Neural cell (in vitro differentiated cells): ENCODE data around the gene RPS3. TPM values are rescaled to one million over a fixed set of nuclear protein-coding genes. Genes with fewer than 3 reads are reported as not detected.

Experiments used
- H2AFZ ChIP-seq: fragments of 200-600, 300-800 bp; sonication (generic), shearing (Covaris generic); 2 replicates; pipeline ENCODE4 v1.6.0; 2014; ENCODE audit warnings: low read depth, mild to moderate bottlenecking, antibody characterized with exemption, low read length, moderate library complexity
- H3F3A ChIP-seq: fragments of 200-600 bp; shearing (Covaris generic); 2 replicates; pipeline ENCODE4 v1.6.1; 2016; ENCODE audit warnings: mild to moderate bottlenecking, moderate library complexity, mixed read lengths, antibody characterized with exemption, low read length; ENCODE audit not compliant: insufficient read depth, poor library complexity, severe bottlenecking
- H3K27ac ChIP-seq: fragments of 200-600, 300-800 bp; sonication (generic), shearing (Covaris generic); 2 replicates; pipeline ENCODE4 v1.5.1; 2014; ENCODE audit warnings: mild to moderate bottlenecking, low read length, moderate library complexity
- H3K27me3 ChIP-seq: fragments of 300-800, 200-600 bp; sonication (generic), shearing (Covaris generic); 2 replicates; pipeline ENCODE4 v1.6.0; 2014; ENCODE audit warnings: mild to moderate bottlenecking, low read depth, low read length, moderate library complexity; ENCODE audit not compliant: insufficient read depth
- H3K36me3 ChIP-seq: fragments of 300-800, 200-600 bp; sonication (generic), shearing (Covaris generic); 2 replicates; pipeline ENCODE4 v1.5.1; 2014; ENCODE audit warnings: mild to moderate bottlenecking, antibody characterized with exemption, low read length, moderate library complexity; ENCODE audit not compliant: insufficient read depth
- H3K4me2 ChIP-seq: fragments of 300-800, 200-600 bp; sonication (generic), shearing (Covaris generic); 2 replicates; pipeline ENCODE4 v1.6.0; 2014; ENCODE audit warnings: mild to moderate bottlenecking, low read length
- H3K4me3 ChIP-seq: fragments of 300-800, 200-600 bp; sonication (generic), shearing (Covaris generic); 2 replicates; pipeline ENCODE4 v1.5.1; 2014; ENCODE audit warnings: mild to moderate bottlenecking, low read length, moderate library complexity
- H3K79me2 ChIP-seq: fragments of 200-600 bp; shearing (Covaris generic); replicated peaks from 2 replicates; pipeline ENCODE4 v1.6.0; 2014; ENCODE audit warnings: mild to moderate bottlenecking, low read length, moderate library complexity; ENCODE audit not compliant: insufficient read depth
- H3K9ac ChIP-seq: fragments of 300-800, 200-600 bp; sonication (generic), shearing (Covaris generic); 2 replicates; pipeline ENCODE4 v1.6.1; 2016; ENCODE audit warnings: mild to moderate bottlenecking, low read length, mixed read lengths
- H3K9me2 ChIP-seq: fragments of 200-600 bp; shearing (Covaris generic); 2 replicates; pipeline ENCODE4 v1.6.1; 2016; ENCODE audit warnings: mild to moderate bottlenecking, low read length, mixed read lengths; ENCODE audit not compliant: insufficient read depth
- H3K9me3 ChIP-seq: fragments of 200-600, 300-800 bp; sonication (generic), shearing (Covaris generic); 2 replicates; pipeline ENCODE4 v1.6.1; 2016; ENCODE audit warnings: mild to moderate bottlenecking, mixed run types, low read length, moderate library complexity, mixed read lengths
- H4K20me1 ChIP-seq: fragments of 200-600 bp; shearing (Covaris generic); 2 replicates; pipeline ENCODE4 v1.6.1; 2016; ENCODE audit warnings: mild to moderate bottlenecking, mixed run types; ENCODE audit not compliant: insufficient read depth
- EP300 ChIP-seq: fragments of 450-650 bp; conservative IDR thresholded peaks from 2 replicates; pipeline ENCODE4 v1.6.1; 2014; ENCODE audit warnings: antibody characterized with exemption, mild to moderate bottlenecking, moderate library complexity; ENCODE audit not compliant: poor library complexity, severe bottlenecking
- EZH2 ChIP-seq: fragments of 200-600, 300-800 bp; shearing (Covaris generic), sonication (generic); IDR thresholded peaks from 2 replicates; pipeline ENCODE4 v1.6.1; 2014; ENCODE audit warnings: antibody characterized with exemption, low read length, borderline replicate concordance, mild to moderate bottlenecking; ENCODE audit not compliant: insufficient read depth, poor library complexity, severe bottlenecking
- MXI1 ChIP-seq: fragments of 450-650 bp; conservative IDR thresholded peaks from 2 replicates; pipeline ENCODE4 v1.6.1; 2014; ENCODE audit warnings: antibody characterized with exemption, mild to moderate bottlenecking; ENCODE audit not compliant: poor library complexity, severe bottlenecking
- POLR2AphosphoS5 ChIP-seq: IDR thresholded peaks from 2 replicates; pipeline ENCODE4 v1.6.1; 2012
- RAD21 ChIP-seq: fragments of 450-650 bp; conservative IDR thresholded peaks from 2 replicates; pipeline ENCODE4 v1.6.1; 2014; ENCODE audit warnings: antibody characterized with exemption, mild to moderate bottlenecking, moderate library complexity
- SMC3 ChIP-seq: fragments of 450-650 bp; conservative IDR thresholded peaks from 2 replicates; pipeline ENCODE4 v1.6.1; 2014; ENCODE audit warnings: antibody characterized with exemption, mild to moderate bottlenecking, moderate library complexity; ENCODE audit not compliant: poor library complexity
- TAF1 ChIP-seq: IDR thresholded peaks from 2 replicates; pipeline ENCODE4 v1.6.1; 2012; ENCODE audit warnings: low read depth
- polyA plus RNA-seq: library from polyadenylated mRNA; depleted of rRNA; stranded (reverse); fragments of >200 nt; gene quantifications from 2 replicates; pipeline ENCODE4 v1.2.3, GENCODE V29; 2014
- TF ChIP-seq, protein P1 (sequence below): IDR thresholded peaks from 2 replicates; pipeline ENCODE4 v1.6.1; 2012; ENCODE audit warnings: borderline replicate concordance
- TF ChIP-seq, protein P2 (sequence below): fragments of 450-650 bp; IDR thresholded peaks from 2 replicates; pipeline ENCODE4 v1.5.1; 2014; ENCODE audit warnings: antibody characterized with exemption, mild to moderate bottlenecking, moderate library complexity; ENCODE audit not compliant: poor library complexity, severe bottlenecking

The RPS3 gene
- polyA plus RNA-seq, 1 donor from 2014 or later = 1,440 TPM

DNA sequence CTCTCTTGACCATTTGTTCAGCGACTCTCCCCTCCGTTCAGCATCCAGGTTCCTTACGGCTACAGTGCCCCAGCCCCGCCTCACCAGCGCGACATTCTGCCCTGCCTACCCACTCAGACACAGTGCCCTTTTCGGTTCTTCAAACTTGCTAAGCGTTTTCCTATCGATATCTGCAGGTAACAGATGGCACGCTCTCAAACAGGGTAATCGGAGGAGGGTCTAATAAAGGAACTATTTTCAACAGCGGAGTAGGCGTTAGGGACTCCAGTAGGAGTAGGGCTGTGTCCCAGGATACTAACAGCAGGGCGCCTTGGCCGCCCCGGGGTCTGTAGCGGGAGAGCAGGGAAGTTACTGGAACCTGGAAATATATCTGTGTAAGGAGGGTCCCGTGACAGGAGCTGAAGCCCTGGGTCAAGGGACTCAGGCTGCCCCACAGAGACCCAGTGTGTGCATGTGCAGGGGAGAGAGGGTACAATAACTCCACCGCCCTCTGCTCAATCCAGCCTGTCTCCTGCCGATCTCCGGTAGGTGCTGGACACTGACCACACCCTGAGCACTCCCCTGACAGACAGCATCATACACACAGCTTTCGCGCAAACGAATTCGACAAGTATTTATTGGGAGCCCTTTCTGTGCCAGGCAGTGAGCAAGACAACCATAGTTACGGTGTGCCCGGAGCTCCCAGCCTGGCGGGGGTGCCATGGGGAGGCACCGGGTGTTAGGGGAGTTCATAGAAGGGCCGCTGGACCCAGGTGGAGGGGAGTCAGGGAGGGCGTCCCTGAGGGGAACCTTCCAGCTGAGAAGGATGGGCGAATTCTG lies 31.6 kb downstream of the RPS3 start:
- no peak overlapping the region for H3K27ac ChIP-seq
- H4K20me1 ChIP-seq = no peaks in the 10 kb centered on the region

DNA sequence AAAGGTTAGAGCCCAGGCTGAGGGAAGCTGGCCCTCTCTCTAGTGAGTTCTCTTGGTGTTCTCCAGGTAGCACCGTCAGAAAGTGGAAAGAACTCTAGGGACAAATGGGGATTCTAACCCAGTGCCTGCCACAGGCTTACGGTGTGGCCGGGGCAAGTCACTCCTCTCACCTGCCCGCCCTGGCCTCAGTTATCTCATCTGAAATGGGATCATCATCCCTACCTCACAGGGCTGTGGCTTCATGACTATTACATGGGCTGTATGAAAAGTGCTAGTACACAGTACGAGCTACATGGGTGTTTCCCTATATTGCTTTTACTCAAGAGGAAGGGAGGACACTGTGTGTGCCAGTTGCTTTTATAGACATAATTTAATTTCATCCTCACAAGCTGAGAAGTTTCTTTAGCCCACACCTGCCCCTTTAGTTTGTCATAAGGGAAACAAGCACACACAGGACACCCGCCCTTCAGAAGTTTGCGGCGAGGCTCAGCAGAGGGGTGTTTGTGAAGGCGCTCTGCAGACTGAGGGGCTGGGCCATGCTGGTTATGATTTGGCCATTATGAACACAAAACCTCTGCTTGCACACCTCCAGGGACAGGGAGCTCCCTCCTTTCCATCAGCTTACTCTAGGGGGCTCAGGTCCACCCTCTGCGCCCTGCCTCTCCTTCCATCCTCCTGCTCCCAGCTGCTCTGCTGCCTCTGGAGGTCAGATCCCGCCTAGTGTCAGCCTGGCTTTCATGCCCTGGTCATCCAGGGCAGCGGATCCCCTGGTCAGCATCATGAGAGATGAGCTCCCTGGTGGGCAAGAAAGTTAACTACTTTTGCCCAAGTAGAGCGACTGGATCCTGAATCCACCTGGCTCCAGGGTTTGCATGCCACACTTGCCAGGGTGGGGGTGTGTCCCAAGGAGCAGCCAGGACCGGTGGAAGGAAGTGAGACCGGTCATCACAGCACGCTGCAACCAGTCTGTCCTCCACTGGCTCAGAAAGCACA lies 32.5 kb downstream of the RPS3 start:
- no peaks in the 10 kb centered on the region for H3K79me2 ChIP-seq
- no peaks in the 10 kb centered on the region for H3F3A ChIP-seq
- no peaks in the 10 kb centered on the region for H3K9me2 ChIP-seq
- no peak overlapping the region for H3K4me2 ChIP-seq
- no peak overlapping the region for H2AFZ ChIP-seq
- peaks cover 27% of the 10 kb centered on the region for H3K27me3 ChIP-seq
- no peaks in the 10 kb centered on the region for H3K9me3 ChIP-seq
- no peak overlapping the region for H3K9ac ChIP-seq
- peaks cover 6% of the 10 kb centered on the region for H3K36me3 ChIP-seq
- no peaks in the 10 kb centered on the region for H4K20me1 ChIP-seq
- H3K27ac ChIP-seq = no peak overlapping the region
- H3K4me3 ChIP-seq = no peak overlapping the region
- TF ChIP-seq TAF1 = no peak
- no peak for TF ChIP-seq EZH2
- TF ChIP-seq, protein P1, sequence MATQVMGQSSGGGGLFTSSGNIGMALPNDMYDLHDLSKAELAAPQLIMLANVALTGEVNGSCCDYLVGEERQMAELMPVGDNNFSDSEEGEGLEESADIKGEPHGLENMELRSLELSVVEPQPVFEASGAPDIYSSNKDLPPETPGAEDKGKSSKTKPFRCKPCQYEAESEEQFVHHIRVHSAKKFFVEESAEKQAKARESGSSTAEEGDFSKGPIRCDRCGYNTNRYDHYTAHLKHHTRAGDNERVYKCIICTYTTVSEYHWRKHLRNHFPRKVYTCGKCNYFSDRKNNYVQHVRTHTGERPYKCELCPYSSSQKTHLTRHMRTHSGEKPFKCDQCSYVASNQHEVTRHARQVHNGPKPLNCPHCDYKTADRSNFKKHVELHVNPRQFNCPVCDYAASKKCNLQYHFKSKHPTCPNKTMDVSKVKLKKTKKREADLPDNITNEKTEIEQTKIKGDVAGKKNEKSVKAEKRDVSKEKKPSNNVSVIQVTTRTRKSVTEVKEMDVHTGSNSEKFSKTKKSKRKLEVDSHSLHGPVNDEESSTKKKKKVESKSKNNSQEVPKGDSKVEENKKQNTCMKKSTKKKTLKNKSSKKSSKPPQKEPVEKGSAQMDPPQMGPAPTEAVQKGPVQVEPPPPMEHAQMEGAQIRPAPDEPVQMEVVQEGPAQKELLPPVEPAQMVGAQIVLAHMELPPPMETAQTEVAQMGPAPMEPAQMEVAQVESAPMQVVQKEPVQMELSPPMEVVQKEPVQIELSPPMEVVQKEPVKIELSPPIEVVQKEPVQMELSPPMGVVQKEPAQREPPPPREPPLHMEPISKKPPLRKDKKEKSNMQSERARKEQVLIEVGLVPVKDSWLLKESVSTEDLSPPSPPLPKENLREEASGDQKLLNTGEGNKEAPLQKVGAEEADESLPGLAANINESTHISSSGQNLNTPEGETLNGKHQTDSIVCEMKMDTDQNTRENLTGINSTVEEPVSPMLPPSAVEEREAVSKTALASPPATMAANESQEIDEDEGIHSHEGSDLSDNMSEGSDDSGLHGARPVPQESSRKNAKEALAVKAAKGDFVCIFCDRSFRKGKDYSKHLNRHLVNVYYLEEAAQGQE = no peak
- TF ChIP-seq, protein P2, sequence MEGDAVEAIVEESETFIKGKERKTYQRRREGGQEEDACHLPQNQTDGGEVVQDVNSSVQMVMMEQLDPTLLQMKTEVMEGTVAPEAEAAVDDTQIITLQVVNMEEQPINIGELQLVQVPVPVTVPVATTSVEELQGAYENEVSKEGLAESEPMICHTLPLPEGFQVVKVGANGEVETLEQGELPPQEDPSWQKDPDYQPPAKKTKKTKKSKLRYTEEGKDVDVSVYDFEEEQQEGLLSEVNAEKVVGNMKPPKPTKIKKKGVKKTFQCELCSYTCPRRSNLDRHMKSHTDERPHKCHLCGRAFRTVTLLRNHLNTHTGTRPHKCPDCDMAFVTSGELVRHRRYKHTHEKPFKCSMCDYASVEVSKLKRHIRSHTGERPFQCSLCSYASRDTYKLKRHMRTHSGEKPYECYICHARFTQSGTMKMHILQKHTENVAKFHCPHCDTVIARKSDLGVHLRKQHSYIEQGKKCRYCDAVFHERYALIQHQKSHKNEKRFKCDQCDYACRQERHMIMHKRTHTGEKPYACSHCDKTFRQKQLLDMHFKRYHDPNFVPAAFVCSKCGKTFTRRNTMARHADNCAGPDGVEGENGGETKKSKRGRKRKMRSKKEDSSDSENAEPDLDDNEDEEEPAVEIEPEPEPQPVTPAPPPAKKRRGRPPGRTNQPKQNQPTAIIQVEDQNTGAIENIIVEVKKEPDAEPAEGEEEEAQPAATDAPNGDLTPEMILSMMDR = no peak
- no peak for TF ChIP-seq EP300
- TF ChIP-seq POLR2AphosphoS5 = no peak
- no peak for TF ChIP-seq MXI1
- TF ChIP-seq SMC3 = no peak
- TF ChIP-seq RAD21 = no peak

More for the DNA sequence above, 31.6 kb downstream of the RPS3 start:
- no peak overlapping the region for H2AFZ ChIP-seq
- no peak overlapping the region for H3K4me2 ChIP-seq
- no peaks in the 10 kb centered on the region for H3F3A ChIP-seq
- H3K79me2 ChIP-seq = no peaks in the 10 kb centered on the region
- peaks cover 6% of the 10 kb centered on the region for H3K36me3 ChIP-seq
- peak overlapping the region; percentile 55 for H3K9ac ChIP-seq
- H3K4me3 ChIP-seq = peak overlapping the region; percentile 63
- H3K9me3 ChIP-seq = no peaks in the 10 kb centered on the region
- no peak for TF ChIP-seq MXI1
- TF ChIP-seq RAD21 = no peak
- no peak for TF ChIP-seq EP300
- no peaks in the 10 kb centered on the region for H3K9me2 ChIP-seq
- peaks cover 27% of the 10 kb centered on the region for H3K27me3 ChIP-seq
